NCI-H2196 (cell line): ENCODE data around the gene RABGAP1L.
A peak's percentile ranks its signal among the peaks of the same experiment; 100 is the strongest.
"Not testable (repeated sequence)": the region's sequence is repeated elsewhere in the genome, so short reads cannot be mapped to it uniquely, and the experiment has no call there.

ENCODE experiments used
- DNase-seq: peaks from one replicate; lab custom pipeline; 2025; ENCODE audit not compliant: unreplicated experiment; lab: John Stamatoyannopoulos, UW

RABGAP1L gene

GRCh38 chr1:174700314-174700713, 541.0 kb downstream of the RABGAP1L start:
- no peak for DNase-seq

GRCh38 chr1:174700775-174701174, 541.5 kb downstream of the RABGAP1L start:
- DNase-seq = no peak

GRCh38 chr1:174701565-174701964, 542.2 kb downstream of the RABGAP1L start:
- DNase-seq = no peak

GRCh38 chr1:174702011-174702410, 542.7 kb downstream of the RABGAP1L start:
- no peak for DNase-seq

GRCh38 chr1:174703309-174703708, 544.0 kb downstream of the RABGAP1L start:
- no peak for DNase-seq

GRCh38 chr1:174704300-174704699, 545.0 kb downstream of the RABGAP1L start:
- no peak for DNase-seq

GRCh38 chr1:174710868-174711845, 551.8 kb downstream of the RABGAP1L start:
- DNase-seq = no peak

GRCh38 chr1:174711848-174712247, 552.5 kb downstream of the RABGAP1L start:
- not testable (repeated sequence) for DNase-seq

GRCh38 chr1:174712541-174712940, 553.2 kb downstream of the RABGAP1L start:
- no peak for DNase-seq

GRCh38 chr1:174713796-174714195, 554.5 kb downstream of the RABGAP1L start:
- no peak for DNase-seq

- DNase-seq = no peak
These were observed 559.9 kb downstream of the RABGAP1L start for GRCh38 chr1:174719194-174719593.

- no peak for DNase-seq
These were observed 561.3 kb downstream of the RABGAP1L start for GRCh38 chr1:174720618-174721017.

GRCh38 chr1:174721246-174721645, 561.9 kb downstream of the RABGAP1L start:
- DNase-seq = no peak

- no peak for DNase-seq
These were observed 564.5 kb downstream of the RABGAP1L start for GRCh38 chr1:174723816-174724215.

- no peak for DNase-seq
These were observed 564.9 kb downstream of the RABGAP1L start for GRCh38 chr1:174724219-174724618.

- peak; percentile 7 for DNase-seq
These were observed 567.0 kb downstream of the RABGAP1L start for GRCh38 chr1:174726167-174726879.

- no peak for DNase-seq
These were observed 567.7 kb downstream of the RABGAP1L start for GRCh38 chr1:174726880-174727585.

GRCh38 chr1:174734270-174734669, 575.0 kb downstream of the RABGAP1L start:
- no peak for DNase-seq

GRCh38 chr1:174736831-174737230, 577.5 kb downstream of the RABGAP1L start:
- no peak for DNase-seq

GRCh38 chr1:174740249-174740968, 581.1 kb downstream of the RABGAP1L start:
- DNase-seq = no peak
